ENCODE measurements around the gene NDRG4.

DNA sequence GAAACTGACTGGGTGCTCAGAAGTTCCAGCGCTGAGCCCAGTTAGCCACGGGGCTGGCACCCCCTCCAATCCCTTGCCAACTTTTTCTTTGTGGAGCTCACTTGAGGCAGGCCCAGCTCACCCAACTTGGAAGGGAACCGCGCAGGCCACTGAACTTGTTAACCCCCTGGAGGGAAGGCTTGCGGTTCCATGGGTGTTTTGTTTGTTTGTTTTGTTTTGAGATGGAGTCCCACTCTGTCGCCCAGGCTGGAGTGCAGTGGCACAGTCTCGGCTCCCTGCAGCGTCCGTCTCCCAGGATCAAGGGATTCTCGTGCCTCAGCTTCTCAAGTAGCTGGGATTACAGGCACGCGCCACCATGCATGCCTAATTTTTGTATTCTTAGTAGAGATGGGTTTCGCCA is 34.1 kb upstream of the NDRG4 start:
- TF ChIP-seq, protein P1, sequence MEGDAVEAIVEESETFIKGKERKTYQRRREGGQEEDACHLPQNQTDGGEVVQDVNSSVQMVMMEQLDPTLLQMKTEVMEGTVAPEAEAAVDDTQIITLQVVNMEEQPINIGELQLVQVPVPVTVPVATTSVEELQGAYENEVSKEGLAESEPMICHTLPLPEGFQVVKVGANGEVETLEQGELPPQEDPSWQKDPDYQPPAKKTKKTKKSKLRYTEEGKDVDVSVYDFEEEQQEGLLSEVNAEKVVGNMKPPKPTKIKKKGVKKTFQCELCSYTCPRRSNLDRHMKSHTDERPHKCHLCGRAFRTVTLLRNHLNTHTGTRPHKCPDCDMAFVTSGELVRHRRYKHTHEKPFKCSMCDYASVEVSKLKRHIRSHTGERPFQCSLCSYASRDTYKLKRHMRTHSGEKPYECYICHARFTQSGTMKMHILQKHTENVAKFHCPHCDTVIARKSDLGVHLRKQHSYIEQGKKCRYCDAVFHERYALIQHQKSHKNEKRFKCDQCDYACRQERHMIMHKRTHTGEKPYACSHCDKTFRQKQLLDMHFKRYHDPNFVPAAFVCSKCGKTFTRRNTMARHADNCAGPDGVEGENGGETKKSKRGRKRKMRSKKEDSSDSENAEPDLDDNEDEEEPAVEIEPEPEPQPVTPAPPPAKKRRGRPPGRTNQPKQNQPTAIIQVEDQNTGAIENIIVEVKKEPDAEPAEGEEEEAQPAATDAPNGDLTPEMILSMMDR (IDR thresholded peaks at IDR 0.05): no peak
- TF ChIP-seq POLR2A (IDR thresholded peaks at IDR 0.05): no peak

Data from transverse colon (tissue), 3 donors.